ENCODE measurements around the gene PRG3.

DNA sequence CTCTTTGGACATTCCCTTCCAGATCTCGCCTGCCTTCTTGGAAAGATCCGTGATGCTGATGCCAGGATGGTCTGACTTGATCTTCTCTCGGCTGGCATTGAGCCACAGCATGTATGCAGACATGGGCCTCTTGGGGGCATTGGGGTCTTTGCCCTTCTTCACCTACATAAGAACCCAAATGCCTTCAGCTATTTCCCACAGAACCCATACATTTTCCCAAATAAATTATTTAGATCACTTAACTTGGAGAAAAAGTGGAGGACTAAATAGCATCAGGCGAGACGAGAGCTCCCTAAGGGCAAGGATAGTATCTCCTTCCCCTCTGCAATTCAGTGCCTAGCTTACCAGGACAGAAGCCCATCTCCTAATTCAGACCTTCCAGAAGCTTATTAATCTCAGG, 53.2 kb downstream of the PRG3 start:
- no peak for TF ChIP-seq EZH2phosphoT487 (conservative IDR thresholded peaks at IDR 0.05; ENCODE audit: low read length)
- TF ChIP-seq, protein P1, sequence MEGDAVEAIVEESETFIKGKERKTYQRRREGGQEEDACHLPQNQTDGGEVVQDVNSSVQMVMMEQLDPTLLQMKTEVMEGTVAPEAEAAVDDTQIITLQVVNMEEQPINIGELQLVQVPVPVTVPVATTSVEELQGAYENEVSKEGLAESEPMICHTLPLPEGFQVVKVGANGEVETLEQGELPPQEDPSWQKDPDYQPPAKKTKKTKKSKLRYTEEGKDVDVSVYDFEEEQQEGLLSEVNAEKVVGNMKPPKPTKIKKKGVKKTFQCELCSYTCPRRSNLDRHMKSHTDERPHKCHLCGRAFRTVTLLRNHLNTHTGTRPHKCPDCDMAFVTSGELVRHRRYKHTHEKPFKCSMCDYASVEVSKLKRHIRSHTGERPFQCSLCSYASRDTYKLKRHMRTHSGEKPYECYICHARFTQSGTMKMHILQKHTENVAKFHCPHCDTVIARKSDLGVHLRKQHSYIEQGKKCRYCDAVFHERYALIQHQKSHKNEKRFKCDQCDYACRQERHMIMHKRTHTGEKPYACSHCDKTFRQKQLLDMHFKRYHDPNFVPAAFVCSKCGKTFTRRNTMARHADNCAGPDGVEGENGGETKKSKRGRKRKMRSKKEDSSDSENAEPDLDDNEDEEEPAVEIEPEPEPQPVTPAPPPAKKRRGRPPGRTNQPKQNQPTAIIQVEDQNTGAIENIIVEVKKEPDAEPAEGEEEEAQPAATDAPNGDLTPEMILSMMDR (IDR thresholded peaks at IDR 0.05; ENCODE audit: insufficient read depth, low read length, poor library complexity, severe bottlenecking), result no peak
